ENCODE results near the gene RREB1.
"Not testable (repeated sequence)": the region's sequence is repeated elsewhere in the genome, so short reads cannot be mapped to it uniquely, and the experiment has no call there.

The RREB1 gene

DNA sequence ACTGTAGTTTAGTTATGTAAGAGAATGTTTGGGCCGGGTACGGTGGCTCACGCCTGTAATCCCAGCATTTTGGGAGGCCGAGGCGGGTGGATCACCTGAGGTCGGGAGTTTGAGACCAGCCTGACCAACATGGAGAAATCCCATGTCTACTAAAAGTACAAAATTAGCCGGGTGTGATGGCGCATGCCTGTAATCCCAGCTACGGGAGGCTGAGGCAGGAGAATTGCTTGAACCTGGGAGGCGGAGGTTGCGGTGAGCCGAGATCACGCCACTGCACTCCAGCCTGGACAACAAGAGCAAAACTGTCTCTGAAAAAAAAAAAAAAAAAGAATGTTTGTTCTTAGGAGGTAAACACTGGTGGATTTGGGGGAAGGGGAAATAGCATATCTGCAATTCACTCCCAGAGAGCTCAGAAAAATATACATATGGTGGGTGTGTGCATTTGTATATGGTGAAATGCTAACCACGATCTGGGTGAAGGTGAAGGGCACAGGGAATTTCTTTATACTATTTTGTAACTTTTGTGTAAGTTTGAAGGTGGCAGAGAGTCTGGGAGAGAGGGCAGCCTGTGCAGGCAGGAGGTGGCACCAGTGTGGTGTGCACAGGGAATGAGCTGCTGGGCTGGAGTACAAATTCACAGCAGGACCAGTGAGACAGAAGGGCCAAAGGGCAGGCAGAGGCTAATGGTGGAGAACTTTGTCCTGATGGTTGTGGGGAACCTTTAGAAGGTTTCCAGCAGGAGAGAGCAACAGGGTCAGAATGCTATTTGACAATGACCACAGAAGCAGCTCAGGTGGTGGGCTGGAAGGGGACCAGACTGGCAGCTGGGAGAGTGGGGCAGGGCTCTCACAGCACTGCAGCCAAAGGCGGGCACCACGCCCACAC is 162.8 kb downstream of the RREB1 start:
- Histone ChIP-seq H3K27me3 (ENCODE audit: insufficient read depth, poor library complexity, severe bottlenecking) (no peaks in the 10 kb centered on the region), H3K4me3 (replicated peaks; ENCODE audit: insufficient read depth, low read length) (no peak overlapping the region), H3K27ac (replicated peaks) (no peak overlapping the region)
- TF ChIP-seq POLR2AphosphoS5 (IDR thresholded peaks at IDR 0.05; ENCODE audit: low read depth) = no peak
- DNase-seq (ENCODE audit: low read depth in 1 of 2, low spot score in 1 of 2) = no peak

GRCh38 chr6:7271205-7271534 is 163.4 kb downstream of the RREB1 start:
- Histone ChIP-seq H3K27ac (replicated peaks) (no peak overlapping the region), H3K4me3 (replicated peaks; ENCODE audit: insufficient read depth, low read length) (no peak overlapping the region), H3K27me3 (ENCODE audit: insufficient read depth, poor library complexity, severe bottlenecking) (no peaks in the 10 kb centered on the region)
- TF ChIP-seq POLR2AphosphoS5 (IDR thresholded peaks at IDR 0.05; ENCODE audit: low read depth) (no peak), SPI1 (IDR thresholded peaks at IDR 0.05; ENCODE audit: borderline replicate concordance, low read depth) (no peak), GABPA (IDR thresholded peaks at IDR 0.05; ENCODE audit: low read depth) (no peak), REST (IDR thresholded peaks at IDR 0.05; ENCODE audit: insufficient replicate concordance, low read depth) (no peak), CTCF (IDR thresholded peaks at IDR 0.05; ENCODE audit: insufficient read depth, low read length) (no peak)
- DNase-seq (ENCODE audit: low read depth in 1 of 2, low spot score in 1 of 2) = no peak

GRCh38 chr6:7273709-7274108 is 165.9 kb downstream of the RREB1 start:
- H3K27me3 ChIP-seq (ENCODE audit: insufficient read depth, poor library complexity, severe bottlenecking) = no peaks in the 10 kb centered on the region
- TF ChIP-seq SPI1 (IDR thresholded peaks at IDR 0.05; ENCODE audit: borderline replicate concordance, low read depth) = no peak
- TF ChIP-seq GABPA (IDR thresholded peaks at IDR 0.05; ENCODE audit: low read depth) = no peak
- no peak for TF ChIP-seq CTCF (IDR thresholded peaks at IDR 0.05; ENCODE audit: insufficient read depth, low read length)
- TF ChIP-seq REST (IDR thresholded peaks at IDR 0.05; ENCODE audit: insufficient replicate concordance, low read depth) = no peak
- no peak for TF ChIP-seq POLR2AphosphoS5 (IDR thresholded peaks at IDR 0.05; ENCODE audit: low read depth)
- DNase-seq (ENCODE audit: low read depth in 1 of 2, low spot score in 1 of 2) = no peak
- H3K4me3 ChIP-seq (replicated peaks; ENCODE audit: insufficient read depth, low read length) = no peak overlapping the region
- H3K27ac ChIP-seq (replicated peaks) = no peak overlapping the region

- H3K4me3 ChIP-seq (replicated peaks; ENCODE audit: insufficient read depth, low read length); H3K27ac ChIP-seq (replicated peaks); DNase-seq (ENCODE audit: low read depth in 1 of 2, low spot score in 1 of 2); H3K27me3 ChIP-seq (ENCODE audit: insufficient read depth, poor library complexity, severe bottlenecking): not testable (repeated sequence)
These were observed 166.8 kb downstream of the RREB1 start for GRCh38 chr6:7274525-7274924.

DNA sequence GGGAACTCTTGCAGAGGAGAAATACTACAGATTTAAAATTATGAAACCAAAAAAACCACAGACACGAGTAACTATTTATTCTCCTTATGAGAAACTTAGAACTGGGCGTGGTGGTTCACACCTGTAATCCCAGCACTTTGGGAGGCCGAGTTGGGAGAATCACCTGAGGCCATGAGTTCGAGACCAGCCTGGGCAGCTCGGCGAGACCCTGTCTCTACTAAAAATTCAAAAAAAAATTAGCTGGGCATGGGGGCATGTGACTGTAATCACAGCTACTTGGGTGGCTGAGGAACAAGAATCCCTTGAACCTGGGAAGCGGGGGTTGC is 168.4 kb downstream of the RREB1 start:
- no peak for TF ChIP-seq GABPA (IDR thresholded peaks at IDR 0.05; ENCODE audit: low read depth)
- no peak for TF ChIP-seq SPI1 (IDR thresholded peaks at IDR 0.05; ENCODE audit: borderline replicate concordance, low read depth)
- TF ChIP-seq CTCF (IDR thresholded peaks at IDR 0.05; ENCODE audit: insufficient read depth, low read length) = no peak
- TF ChIP-seq POLR2AphosphoS5 (IDR thresholded peaks at IDR 0.05; ENCODE audit: low read depth) = no peak
- no peak overlapping the region for H3K27ac ChIP-seq (replicated peaks)

More for the DNA sequence above, 168.4 kb downstream of the RREB1 start:
- no peaks in the 10 kb centered on the region for H3K27me3 ChIP-seq (ENCODE audit: insufficient read depth, poor library complexity, severe bottlenecking)
- DNase-seq (ENCODE audit: low read depth in 1 of 2, low spot score in 1 of 2) = no peak
- H3K4me3 ChIP-seq (replicated peaks; ENCODE audit: insufficient read depth, low read length) = no peak overlapping the region
